Neural cell (in vitro differentiated cells): ENCODE results near the gene HOXB7. TPM values are rescaled to one million over a fixed set of nuclear protein-coding genes. Genes with fewer than 3 reads are reported as not detected.

Experiments
- H2AFZ ChIP-seq: fragments of 200-600, 300-800 bp; sonication (generic), shearing (Covaris generic); 2 replicates; pipeline ENCODE4 v1.6.0; 2014; ENCODE audit warnings: low read depth, mild to moderate bottlenecking, antibody characterized with exemption, low read length, moderate library complexity
- H3F3A ChIP-seq: fragments of 200-600 bp; shearing (Covaris generic); 2 replicates; pipeline ENCODE4 v1.6.1; 2016; ENCODE audit warnings: mild to moderate bottlenecking, moderate library complexity, mixed read lengths, antibody characterized with exemption, low read length; ENCODE audit not compliant: insufficient read depth, poor library complexity, severe bottlenecking
- H3K27ac ChIP-seq: fragments of 200-600, 300-800 bp; sonication (generic), shearing (Covaris generic); 2 replicates; pipeline ENCODE4 v1.5.1; 2014; ENCODE audit warnings: mild to moderate bottlenecking, low read length, moderate library complexity
- H3K27me3 ChIP-seq: fragments of 300-800, 200-600 bp; sonication (generic), shearing (Covaris generic); 2 replicates; pipeline ENCODE4 v1.6.0; 2014; ENCODE audit warnings: mild to moderate bottlenecking, low read depth, low read length, moderate library complexity; ENCODE audit not compliant: insufficient read depth
- H3K36me3 ChIP-seq: fragments of 300-800, 200-600 bp; sonication (generic), shearing (Covaris generic); 2 replicates; pipeline ENCODE4 v1.5.1; 2014; ENCODE audit warnings: mild to moderate bottlenecking, antibody characterized with exemption, low read length, moderate library complexity; ENCODE audit not compliant: insufficient read depth
- H3K4me2 ChIP-seq: fragments of 300-800, 200-600 bp; sonication (generic), shearing (Covaris generic); 2 replicates; pipeline ENCODE4 v1.6.0; 2014; ENCODE audit warnings: mild to moderate bottlenecking, low read length
- H3K4me3 ChIP-seq: fragments of 300-800, 200-600 bp; sonication (generic), shearing (Covaris generic); 2 replicates; pipeline ENCODE4 v1.5.1; 2014; ENCODE audit warnings: mild to moderate bottlenecking, low read length, moderate library complexity
- H3K79me2 ChIP-seq: fragments of 200-600 bp; shearing (Covaris generic); replicated peaks from 2 replicates; pipeline ENCODE4 v1.6.0; 2014; ENCODE audit warnings: mild to moderate bottlenecking, low read length, moderate library complexity; ENCODE audit not compliant: insufficient read depth
- H3K9ac ChIP-seq: fragments of 300-800, 200-600 bp; sonication (generic), shearing (Covaris generic); 2 replicates; pipeline ENCODE4 v1.6.1; 2016; ENCODE audit warnings: mild to moderate bottlenecking, low read length, mixed read lengths
- H3K9me2 ChIP-seq: fragments of 200-600 bp; shearing (Covaris generic); 2 replicates; pipeline ENCODE4 v1.6.1; 2016; ENCODE audit warnings: mild to moderate bottlenecking, low read length, mixed read lengths; ENCODE audit not compliant: insufficient read depth
- H3K9me3 ChIP-seq: fragments of 200-600, 300-800 bp; sonication (generic), shearing (Covaris generic); 2 replicates; pipeline ENCODE4 v1.6.1; 2016; ENCODE audit warnings: mild to moderate bottlenecking, mixed run types, low read length, moderate library complexity, mixed read lengths
- H4K20me1 ChIP-seq: fragments of 200-600 bp; shearing (Covaris generic); 2 replicates; pipeline ENCODE4 v1.6.1; 2016; ENCODE audit warnings: mild to moderate bottlenecking, mixed run types; ENCODE audit not compliant: insufficient read depth
- EP300 ChIP-seq: fragments of 450-650 bp; conservative IDR thresholded peaks from 2 replicates; pipeline ENCODE4 v1.6.1; 2014; ENCODE audit warnings: antibody characterized with exemption, mild to moderate bottlenecking, moderate library complexity; ENCODE audit not compliant: poor library complexity, severe bottlenecking
- EZH2 ChIP-seq: fragments of 200-600, 300-800 bp; shearing (Covaris generic), sonication (generic); IDR thresholded peaks from 2 replicates; pipeline ENCODE4 v1.6.1; 2014; ENCODE audit warnings: antibody characterized with exemption, low read length, borderline replicate concordance, mild to moderate bottlenecking; ENCODE audit not compliant: insufficient read depth, poor library complexity, severe bottlenecking
- MXI1 ChIP-seq: fragments of 450-650 bp; conservative IDR thresholded peaks from 2 replicates; pipeline ENCODE4 v1.6.1; 2014; ENCODE audit warnings: antibody characterized with exemption, mild to moderate bottlenecking; ENCODE audit not compliant: poor library complexity, severe bottlenecking
- POLR2AphosphoS5 ChIP-seq: IDR thresholded peaks from 2 replicates; pipeline ENCODE4 v1.6.1; 2012
- RAD21 ChIP-seq: fragments of 450-650 bp; conservative IDR thresholded peaks from 2 replicates; pipeline ENCODE4 v1.6.1; 2014; ENCODE audit warnings: antibody characterized with exemption, mild to moderate bottlenecking, moderate library complexity
- SMC3 ChIP-seq: fragments of 450-650 bp; conservative IDR thresholded peaks from 2 replicates; pipeline ENCODE4 v1.6.1; 2014; ENCODE audit warnings: antibody characterized with exemption, mild to moderate bottlenecking, moderate library complexity; ENCODE audit not compliant: poor library complexity
- TAF1 ChIP-seq: IDR thresholded peaks from 2 replicates; pipeline ENCODE4 v1.6.1; 2012; ENCODE audit warnings: low read depth
- polyA plus RNA-seq: library from polyadenylated mRNA; depleted of rRNA; stranded (reverse); fragments of >200 nt; gene quantifications from 2 replicates; pipeline ENCODE4 v1.2.3, GENCODE V29; 2014
- TF ChIP-seq, protein P1 (sequence below): fragments of 450-650 bp; IDR thresholded peaks from 2 replicates; pipeline ENCODE4 v1.5.1; 2014; ENCODE audit warnings: antibody characterized with exemption, mild to moderate bottlenecking, moderate library complexity; ENCODE audit not compliant: poor library complexity, severe bottlenecking
- TF ChIP-seq, protein P2 (sequence below): IDR thresholded peaks from 2 replicates; pipeline ENCODE4 v1.6.1; 2012; ENCODE audit warnings: borderline replicate concordance

The HOXB7 gene
- polyA plus RNA-seq, 1 donor from 2014 or later = not detected

DNA sequence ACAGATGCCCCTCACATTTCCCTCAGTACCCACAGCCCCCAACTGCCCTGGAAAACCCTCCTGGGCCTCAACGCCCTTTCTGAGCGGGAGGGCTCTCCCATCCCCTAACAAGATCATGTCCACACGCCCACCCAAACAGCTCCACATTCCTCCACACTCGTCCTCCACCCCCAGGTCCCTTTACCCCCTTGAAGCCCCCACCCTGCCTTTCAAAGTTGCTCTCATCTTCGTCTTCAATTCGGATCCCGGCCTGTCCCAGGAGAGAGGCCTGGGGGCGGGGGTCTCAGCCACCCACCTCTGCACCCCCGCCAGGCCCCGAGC, 47.0 kb downstream of the HOXB7 start:
- Histone ChIP-seq H3K9me3 (no peaks in the 10 kb centered on the region), H3K36me3 (no peaks in the 10 kb centered on the region), H3F3A (no peaks in the 10 kb centered on the region), H2AFZ (no peak overlapping the region), H3K27ac (no peak overlapping the region), H3K4me2 (no peak overlapping the region), H4K20me1 (no peaks in the 10 kb centered on the region), H3K4me3 (no peak overlapping the region), H3K9me2 (no peaks in the 10 kb centered on the region), H3K79me2 (no peaks in the 10 kb centered on the region), H3K27me3 (peaks cover 99% of the 10 kb centered on the region), H3K9ac (no peak overlapping the region)
- TF ChIP-seq MXI1 (no peak), EP300 (no peak), RAD21 (no peak), TAF1 (no peak), SMC3 (no peak), EZH2 (no peak), POLR2AphosphoS5 (no peak)
- TF ChIP-seq, protein P1, sequence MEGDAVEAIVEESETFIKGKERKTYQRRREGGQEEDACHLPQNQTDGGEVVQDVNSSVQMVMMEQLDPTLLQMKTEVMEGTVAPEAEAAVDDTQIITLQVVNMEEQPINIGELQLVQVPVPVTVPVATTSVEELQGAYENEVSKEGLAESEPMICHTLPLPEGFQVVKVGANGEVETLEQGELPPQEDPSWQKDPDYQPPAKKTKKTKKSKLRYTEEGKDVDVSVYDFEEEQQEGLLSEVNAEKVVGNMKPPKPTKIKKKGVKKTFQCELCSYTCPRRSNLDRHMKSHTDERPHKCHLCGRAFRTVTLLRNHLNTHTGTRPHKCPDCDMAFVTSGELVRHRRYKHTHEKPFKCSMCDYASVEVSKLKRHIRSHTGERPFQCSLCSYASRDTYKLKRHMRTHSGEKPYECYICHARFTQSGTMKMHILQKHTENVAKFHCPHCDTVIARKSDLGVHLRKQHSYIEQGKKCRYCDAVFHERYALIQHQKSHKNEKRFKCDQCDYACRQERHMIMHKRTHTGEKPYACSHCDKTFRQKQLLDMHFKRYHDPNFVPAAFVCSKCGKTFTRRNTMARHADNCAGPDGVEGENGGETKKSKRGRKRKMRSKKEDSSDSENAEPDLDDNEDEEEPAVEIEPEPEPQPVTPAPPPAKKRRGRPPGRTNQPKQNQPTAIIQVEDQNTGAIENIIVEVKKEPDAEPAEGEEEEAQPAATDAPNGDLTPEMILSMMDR = no peak
- TF ChIP-seq, protein P2, sequence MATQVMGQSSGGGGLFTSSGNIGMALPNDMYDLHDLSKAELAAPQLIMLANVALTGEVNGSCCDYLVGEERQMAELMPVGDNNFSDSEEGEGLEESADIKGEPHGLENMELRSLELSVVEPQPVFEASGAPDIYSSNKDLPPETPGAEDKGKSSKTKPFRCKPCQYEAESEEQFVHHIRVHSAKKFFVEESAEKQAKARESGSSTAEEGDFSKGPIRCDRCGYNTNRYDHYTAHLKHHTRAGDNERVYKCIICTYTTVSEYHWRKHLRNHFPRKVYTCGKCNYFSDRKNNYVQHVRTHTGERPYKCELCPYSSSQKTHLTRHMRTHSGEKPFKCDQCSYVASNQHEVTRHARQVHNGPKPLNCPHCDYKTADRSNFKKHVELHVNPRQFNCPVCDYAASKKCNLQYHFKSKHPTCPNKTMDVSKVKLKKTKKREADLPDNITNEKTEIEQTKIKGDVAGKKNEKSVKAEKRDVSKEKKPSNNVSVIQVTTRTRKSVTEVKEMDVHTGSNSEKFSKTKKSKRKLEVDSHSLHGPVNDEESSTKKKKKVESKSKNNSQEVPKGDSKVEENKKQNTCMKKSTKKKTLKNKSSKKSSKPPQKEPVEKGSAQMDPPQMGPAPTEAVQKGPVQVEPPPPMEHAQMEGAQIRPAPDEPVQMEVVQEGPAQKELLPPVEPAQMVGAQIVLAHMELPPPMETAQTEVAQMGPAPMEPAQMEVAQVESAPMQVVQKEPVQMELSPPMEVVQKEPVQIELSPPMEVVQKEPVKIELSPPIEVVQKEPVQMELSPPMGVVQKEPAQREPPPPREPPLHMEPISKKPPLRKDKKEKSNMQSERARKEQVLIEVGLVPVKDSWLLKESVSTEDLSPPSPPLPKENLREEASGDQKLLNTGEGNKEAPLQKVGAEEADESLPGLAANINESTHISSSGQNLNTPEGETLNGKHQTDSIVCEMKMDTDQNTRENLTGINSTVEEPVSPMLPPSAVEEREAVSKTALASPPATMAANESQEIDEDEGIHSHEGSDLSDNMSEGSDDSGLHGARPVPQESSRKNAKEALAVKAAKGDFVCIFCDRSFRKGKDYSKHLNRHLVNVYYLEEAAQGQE = no peak

DNA sequence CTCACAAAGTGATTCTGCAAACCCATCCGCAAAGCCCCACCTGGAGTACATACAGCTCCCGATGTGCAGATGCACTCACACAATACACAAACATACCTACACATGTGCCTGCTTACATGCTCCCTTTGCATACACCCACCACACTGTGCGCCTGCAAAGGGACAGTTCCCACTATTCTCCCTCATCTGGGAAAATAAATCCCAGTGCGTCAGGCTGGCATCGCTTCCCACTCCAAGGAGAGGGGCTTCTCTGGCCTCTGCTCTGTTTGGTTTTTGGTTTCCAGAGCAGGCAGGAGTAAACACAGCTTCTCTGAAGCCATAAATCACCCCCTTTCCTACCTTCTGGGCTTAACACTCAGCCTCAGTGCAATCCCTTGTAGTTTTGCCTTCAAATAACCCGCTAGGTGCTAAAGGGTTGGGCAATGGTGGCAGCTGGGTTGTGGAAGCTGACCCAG, 47.4 kb downstream of the HOXB7 start:
- Histone ChIP-seq H3K79me2 (no peaks in the 10 kb centered on the region), H3K4me3 (no peak overlapping the region), H3K36me3 (no peaks in the 10 kb centered on the region), H4K20me1 (no peaks in the 10 kb centered on the region), H3K9me3 (no peaks in the 10 kb centered on the region), H3K4me2 (no peak overlapping the region), H2AFZ (no peak overlapping the region), H3K27ac (no peak overlapping the region), H3F3A (no peaks in the 10 kb centered on the region), H3K9ac (no peak overlapping the region), H3K9me2 (no peaks in the 10 kb centered on the region), H3K27me3 (peaks cover 99% of the 10 kb centered on the region)
- TF ChIP-seq, protein P1 = no peak
- TF ChIP-seq EZH2 (no peak), POLR2AphosphoS5 (no peak), TAF1 (no peak), EP300 (no peak), SMC3 (no peak), MXI1 (no peak)
- TF ChIP-seq, protein P2 = no peak
